Right atrium auricular region (tissue), 2 donors: ENCODE measurements around the gene DPY19L1. TPM values are rescaled to one million over a fixed set of nuclear protein-coding genes. Genes with fewer than 3 reads are reported as not detected.

Experiments
- DNase-seq: peaks from one replicate; pipeline ENCODE4 v3.0.0-alpha.2; 2019; ENCODE audit warnings: low spot score
- H3K27ac ChIP-seq, 2 donors: fragments of 200-600 bp; sonication (generic); 1 replicate in 1 of 2; 2 replicates in 1 of 2; pipeline ENCODE4 v1.5.1; 2016 to 2019
- H3K27me3 ChIP-seq, 2 donors: fragments of 200-600 bp; sonication (generic); one replicate each; pipeline versions ENCODE4 v1.5.1 to v1.6.0; 2017 to 2019
- H3K36me3 ChIP-seq: fragments of 200-600 bp; sonication (generic); one replicate; pipeline ENCODE4 v1.5.1; 2016
- H3K4me1 ChIP-seq, 2 donors: fragments of 200-600 bp; sonication (generic); one replicate each; pipeline versions ENCODE4 v1.5.1 to v1.6.0; 2017 to 2019
- H3K4me3 ChIP-seq, 2 donors: fragments of 200-600 bp; sonication (generic); 1 replicate in 1 of 2; 2 replicates in 1 of 2; pipeline ENCODE4 v1.5.1; 2017 to 2019; ENCODE audit warnings: mild to moderate bottlenecking in 1 of 2, moderate library complexity in 1 of 2
- H3K9me3 ChIP-seq, 2 donors: fragments of 200-600 bp; sonication (generic); one replicate each; pipeline ENCODE4 v1.5.1; 2019
- total RNA-seq, 2 donors: library from RNA; depleted of rRNA; stranded (reverse); fragments of >200 nt; gene quantifications; one replicate each; pipeline ENCODE4 v1.1.0, GENCODE V29; 2016
- TF ChIP-seq, protein P1 (sequence below), 2 donors: fragments of 200-600 bp; sonication (generic); IDR thresholded peaks; one replicate each; pipeline ENCODE4 v1.5.1; 2019; ENCODE audit warnings: antibody characterized with exemption in 2 of 2

The DPY19L1 gene
- total RNA-seq, 2 donors from 2014 or later = 19.5 to 21.5 TPM

DNA sequence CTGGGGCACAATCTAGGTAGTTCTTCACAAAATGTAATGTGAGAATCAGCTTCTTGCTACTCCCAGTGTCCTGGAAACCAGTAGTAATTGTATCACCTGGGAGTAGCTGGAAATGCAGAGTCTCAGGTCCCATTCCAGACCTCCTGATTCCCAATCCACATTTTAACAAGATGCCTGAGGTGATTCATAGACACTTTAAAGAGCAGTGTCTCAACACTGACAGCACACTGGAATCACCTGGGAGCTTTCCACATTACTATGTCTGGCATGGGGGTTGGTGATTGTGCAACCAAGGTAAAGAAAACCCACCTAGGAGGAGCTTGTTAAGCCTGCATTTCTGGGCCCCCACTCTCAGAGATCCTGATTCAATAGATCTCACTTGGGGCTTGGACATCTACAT lies 11.1 kb downstream of the DPY19L1 start:
- Histone ChIP-seq H3K9me3 (no peaks in the 10 kb centered on the region), H3K4me3 (no peak overlapping the region), H3K36me3 (no peaks in the 10 kb centered on the region), H3K4me1 (peaks cover 0 to 11% of the 10 kb centered on the region in 2 donors), H3K27me3 (no peaks in the 10 kb centered on the region), H3K27ac (no peak overlapping the region)
- TF ChIP-seq, protein P1, sequence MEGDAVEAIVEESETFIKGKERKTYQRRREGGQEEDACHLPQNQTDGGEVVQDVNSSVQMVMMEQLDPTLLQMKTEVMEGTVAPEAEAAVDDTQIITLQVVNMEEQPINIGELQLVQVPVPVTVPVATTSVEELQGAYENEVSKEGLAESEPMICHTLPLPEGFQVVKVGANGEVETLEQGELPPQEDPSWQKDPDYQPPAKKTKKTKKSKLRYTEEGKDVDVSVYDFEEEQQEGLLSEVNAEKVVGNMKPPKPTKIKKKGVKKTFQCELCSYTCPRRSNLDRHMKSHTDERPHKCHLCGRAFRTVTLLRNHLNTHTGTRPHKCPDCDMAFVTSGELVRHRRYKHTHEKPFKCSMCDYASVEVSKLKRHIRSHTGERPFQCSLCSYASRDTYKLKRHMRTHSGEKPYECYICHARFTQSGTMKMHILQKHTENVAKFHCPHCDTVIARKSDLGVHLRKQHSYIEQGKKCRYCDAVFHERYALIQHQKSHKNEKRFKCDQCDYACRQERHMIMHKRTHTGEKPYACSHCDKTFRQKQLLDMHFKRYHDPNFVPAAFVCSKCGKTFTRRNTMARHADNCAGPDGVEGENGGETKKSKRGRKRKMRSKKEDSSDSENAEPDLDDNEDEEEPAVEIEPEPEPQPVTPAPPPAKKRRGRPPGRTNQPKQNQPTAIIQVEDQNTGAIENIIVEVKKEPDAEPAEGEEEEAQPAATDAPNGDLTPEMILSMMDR (IDR thresholded peaks at IDR 0.05) = no peak
- DNase-seq = no peak

DNA sequence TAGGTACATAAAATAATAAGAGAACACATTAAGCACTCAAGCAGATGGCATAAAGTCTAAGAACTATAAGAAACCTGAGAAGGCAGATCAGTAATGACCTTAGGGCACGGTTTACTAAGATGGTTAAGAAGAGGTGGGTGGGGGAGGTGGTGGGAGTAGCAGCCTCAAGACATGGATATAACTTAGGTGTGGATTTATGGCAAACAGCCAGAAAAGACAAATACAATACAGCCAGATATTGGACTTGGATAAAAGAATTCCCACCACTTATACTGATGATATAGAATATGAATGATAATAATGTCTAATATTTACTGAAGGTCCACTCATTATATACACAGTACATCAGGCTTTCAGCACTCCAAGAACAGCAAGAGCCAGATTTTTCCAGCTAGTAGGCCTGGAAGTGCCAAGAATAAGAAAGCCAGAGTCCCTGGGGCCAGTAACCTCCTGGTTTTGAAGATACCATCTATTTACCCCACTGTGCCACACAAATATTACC lies 11.9 kb downstream of the DPY19L1 start:
- no peak overlapping the region for H3K4me3 ChIP-seq
- H3K36me3 ChIP-seq = no peaks in the 10 kb centered on the region
- H3K9me3 ChIP-seq = no peaks in the 10 kb centered on the region
- H3K27me3 ChIP-seq = no peaks in the 10 kb centered on the region
- peaks cover 0 to 11% of the 10 kb centered on the region in 2 donors for H3K4me1 ChIP-seq
- TF ChIP-seq, protein P1 (IDR thresholded peaks at IDR 0.05) = no peak
- DNase-seq = no peak
- H3K27ac ChIP-seq = no peak overlapping the region

DNA sequence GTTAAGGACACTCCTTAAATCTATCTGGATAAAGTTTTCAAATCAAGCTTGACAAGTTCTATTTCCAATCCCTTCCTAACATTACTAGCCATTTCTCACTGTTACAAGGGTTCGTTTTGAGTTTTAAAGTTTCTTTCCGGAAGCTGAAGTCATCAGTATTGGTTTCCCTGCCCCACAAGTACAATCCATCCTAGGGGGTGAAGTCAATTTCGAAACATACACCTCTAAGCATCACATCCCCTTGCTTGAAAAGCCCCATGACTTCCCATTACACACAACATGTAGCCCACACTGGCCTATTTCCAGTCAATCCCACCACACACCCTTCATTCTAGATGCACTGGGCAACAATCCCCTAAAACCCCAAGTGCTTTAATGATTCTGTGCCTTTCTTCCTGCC lies 13.0 kb downstream of the DPY19L1 start:
- Histone ChIP-seq H3K27ac (no peak overlapping the region), H3K4me1 (peaks cover 0 to 11% of the 10 kb centered on the region in 2 donors), H3K4me3 (no peak overlapping the region), H3K9me3 (no peaks in the 10 kb centered on the region), H3K36me3 (no peaks in the 10 kb centered on the region), H3K27me3 (no peaks in the 10 kb centered on the region)
- DNase-seq = no peak
- TF ChIP-seq, protein P1 (IDR thresholded peaks at IDR 0.05) = no peak

GRCh38 chr7:35022725-35023124 lies 14.6 kb downstream of the DPY19L1 start:
- no peak for DNase-seq
- no peak overlapping the region for H3K27ac ChIP-seq
- no peaks in the 10 kb centered on the region for H3K27me3 ChIP-seq
- peaks cover 0 to 11% of the 10 kb centered on the region in 2 donors for H3K4me1 ChIP-seq
- no peak overlapping the region for H3K4me3 ChIP-seq
- no peaks in the 10 kb centered on the region for H3K36me3 ChIP-seq
- H3K9me3 ChIP-seq = no peaks in the 10 kb centered on the region
- TF ChIP-seq, protein P1 (IDR thresholded peaks at IDR 0.05) = no peak

DNA sequence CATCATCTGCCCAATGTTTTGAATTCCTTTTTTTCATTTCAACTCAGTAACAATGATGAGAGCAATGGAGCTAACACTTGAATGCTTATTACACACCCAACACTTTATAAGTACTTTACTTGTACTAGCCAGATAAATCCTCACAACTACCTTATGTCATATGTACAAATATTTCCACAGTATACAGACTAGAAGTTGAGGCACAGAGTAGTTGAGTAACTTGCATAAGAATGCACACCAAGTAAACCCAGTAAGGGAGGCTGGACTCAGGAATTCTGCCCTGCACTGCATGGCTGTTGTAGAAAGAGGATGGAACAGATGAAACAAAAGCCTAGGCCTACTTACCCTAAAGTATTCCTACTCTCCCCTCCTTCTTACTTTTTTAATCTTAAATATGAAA lies 15.8 kb downstream of the DPY19L1 start:
- no peak for DNase-seq

More for the DNA sequence above, 15.8 kb downstream of the DPY19L1 start:
- Histone ChIP-seq H3K27ac (no peak overlapping the region), H3K4me3 (no peak overlapping the region), H3K9me3 (no peaks in the 10 kb centered on the region), H3K36me3 (no peaks in the 10 kb centered on the region), H3K27me3 (no peaks in the 10 kb centered on the region), H3K4me1 (peaks cover 0 to 11% of the 10 kb centered on the region in 2 donors)
- TF ChIP-seq, protein P1 (IDR thresholded peaks at IDR 0.05) = no peak
